HepG2 (cell line): ENCODE measurements around the gene GALR3. TPM values are rescaled to one million over a fixed set of nuclear protein-coding genes. Genes with fewer than 3 reads are reported as not detected.

Source experiments
- BCL6 ChIP-seq: IDR thresholded peaks from 2 replicates; pipeline ENCODE4 v1.6.1; 2016; ENCODE audit warnings: missing genetic modification reagents, missing compliant biosample characterization
- CENPX ChIP-seq: sonication (generic); formaldehyde crosslinking; IDR thresholded peaks from 2 replicates; pipeline ENCODE4 v1.9.0; 2021; ENCODE audit warnings: mild to moderate bottlenecking, missing genetic modification reagents, moderate library complexity
- DMAP1 ChIP-seq: IDR thresholded peaks from 2 replicates; pipeline ENCODE4 v1.6.1; 2016
- ESRRA ChIP-seq: sonication (generic); formaldehyde crosslinking; IDR thresholded peaks from 2 replicates; pipeline ENCODE4 v1.5.1; 2020; ENCODE audit warnings: mild to moderate bottlenecking, low read depth, missing genetic modification reagents
- FOXO1 ChIP-seq: sonication (generic); formaldehyde crosslinking; IDR thresholded peaks from 2 replicates; pipeline ENCODE4 v1.4.0; 2020; ENCODE audit warnings: missing genetic modification reagents
- IRF2 ChIP-seq: IDR thresholded peaks from 2 replicates; pipeline ENCODE4 v1.6.1; 2018; ENCODE audit warnings: missing genetic modification reagents, missing compliant biosample characterization
- JUNB ChIP-seq: sonication (generic); formaldehyde crosslinking; IDR thresholded peaks from 2 replicates; pipeline ENCODE4 v1.8.0; 2022; ENCODE audit warnings: missing genetic modification reagents, mild to moderate bottlenecking, borderline replicate concordance
- KLF16 ChIP-seq, 2 experiments: sonication (generic) in 1 of 2; formaldehyde crosslinking in 1 of 2; IDR thresholded peaks; 2 replicates each; pipeline versions ENCODE4 v1.6.1 to v1.8.0; 2016 to 2023; ENCODE audit warnings: missing genetic modification reagents in 2 of 2, missing compliant biosample characterization in 1 of 2
- KMT2A ChIP-seq: sonication (generic); formaldehyde crosslinking; IDR thresholded peaks from 2 replicates; pipeline ENCODE4 v1.4.0; 2020; ENCODE audit warnings: missing genetic modification reagents
- MTA1 ChIP-seq: sonication (generic); formaldehyde crosslinking; IDR thresholded peaks from 2 replicates; pipeline ENCODE4 v1.4.0; 2020; ENCODE audit warnings: missing genetic modification reagents, mild to moderate bottlenecking, borderline replicate concordance
- PREB ChIP-seq: sonication (generic); formaldehyde crosslinking; IDR thresholded peaks from 2 replicates; pipeline ENCODE4 v1.4.0; 2020; ENCODE audit warnings: missing genetic modification reagents
- SIX1 ChIP-seq: sonication (generic); formaldehyde crosslinking; IDR thresholded peaks from 2 replicates; pipeline ENCODE4 v1.4.0; 2020; ENCODE audit warnings: missing genetic modification reagents, borderline replicate concordance
- SOX13 ChIP-seq, 3 experiments: fragments of 450-650 bp in 1 of 3; sonication (generic) in 1 of 3; formaldehyde crosslinking in 1 of 3; IDR thresholded peaks in 2 of 3; conservative IDR thresholded peaks in 1 of 3; 2 replicates each; pipeline versions ENCODE4 v1.5.0 to v1.6.1; 2016 to 2020; ENCODE audit warnings: antibody characterized with exemption in 1 of 3, mild to moderate bottlenecking in 1 of 3, missing compliant biosample characterization in 1 of 3, missing genetic modification reagents in 1 of 3, moderate library complexity in 1 of 3
- SUZ12 ChIP-seq: fragments of 150-350 bp; IDR thresholded peaks from 2 replicates; pipeline ENCODE4 v1.6.1; 2014; ENCODE audit warnings: low read depth, low read length
- XRCC5 ChIP-seq: fragments of 200-400 bp; formaldehyde crosslinking; optimal IDR thresholded peaks from 2 replicates; pipeline ENCODE3; 2017; ENCODE audit warnings: mild to moderate bottlenecking, low read length
- ZFP91 ChIP-seq: sonication (generic); formaldehyde crosslinking; IDR thresholded peaks from 2 replicates; pipeline ENCODE4 v1.9.0; 2022; ENCODE audit warnings: missing genetic modification reagents, mild to moderate bottlenecking, borderline replicate concordance
- ZMYM3 ChIP-seq: sonication (generic); formaldehyde crosslinking; IDR thresholded peaks from 2 replicates; pipeline ENCODE4 v1.5.1; 2020; ENCODE audit warnings: mild to moderate bottlenecking, missing genetic modification reagents
- ZNF205 ChIP-seq: IDR thresholded peaks from 2 replicates; pipeline ENCODE4 v1.6.1; 2018; ENCODE audit warnings: missing biosample characterization, missing genetic modification reagents
- ZNF331 ChIP-seq: sonication (generic); formaldehyde crosslinking; IDR thresholded peaks from 2 replicates; pipeline ENCODE4 v1.4.0; 2020; ENCODE audit warnings: missing genetic modification reagents
- ZNF614 ChIP-seq: IDR thresholded peaks from 2 replicates; pipeline ENCODE4 v1.6.1; 2018; ENCODE audit warnings: missing biosample characterization, missing genetic modification reagents, inconsistent platforms, borderline replicate concordance
- polyA plus RNA-seq, 8 experiments: library from polyadenylated mRNA; depleted of rRNA in 3 of 8; stranded (reverse) in 7 of 8; unstranded in 1 of 8; fragments of >200 nt; fragmentation: Illumina TruSeq in 4 of 8; extraction: Trizol in 4 of 8; gene quantifications; 2 replicates each; pipeline versions ENCODE4 v1.2.1 to v1.2.3, GENCODE V29; 2011 to 2016; ENCODE audit warnings: low read depth in 4 of 8, missing spikeins in 1 of 8, mixed read lengths in 1 of 8; ENCODE audit not compliant: insufficient read depth in 1 of 8
- total RNA-seq, 5 experiments: library from RNA; depleted of rRNA; stranded (reverse); fragments of >200 nt; fragmentation: Illumina TruSeq; extraction: Trizol; gene quantifications; 2 replicates each; pipeline ENCODE4 v1.2.3, GENCODE V29; 2016; ENCODE audit warnings: low read depth in 1 of 5
- TF ChIP-seq, protein P1 (sequence below): sonication (generic); formaldehyde crosslinking; IDR thresholded peaks from 2 replicates; pipeline ENCODE4 v1.5.0; 2020; ENCODE audit warnings: mild to moderate bottlenecking, missing genetic modification reagents
- TF ChIP-seq, protein P2 (sequence below): sonication (generic); formaldehyde crosslinking; IDR thresholded peaks from 2 replicates; pipeline ENCODE4 v1.4.0; 2020; ENCODE audit warnings: mild to moderate bottlenecking, missing genetic modification reagents
- TF ChIP-seq, protein P3 (sequence below): sonication (generic); formaldehyde crosslinking; IDR thresholded peaks from 2 replicates; pipeline ENCODE4 v1.8.1; 2023; ENCODE audit warnings: mild to moderate bottlenecking, missing genetic modification reagents

GALR3 gene
- total and polyA plus RNA-seq, 2 of the 13 experiments (the other 11 are each of a cell fraction or from before 2014, with no cell fraction given) = 0.13 TPM; not detected in 1

- TF ChIP-seq KLF16 (CRISPR knock-in tag; IDR thresholded peaks at IDR 0.05) = peak in 1 of 2 experiments; percentile 42; a peak in 1 of 4 replicates
- TF ChIP-seq ZNF331 = 0 out of 2 replicates have a peak, but pooled peaks have one; percentile 21
- TF ChIP-seq ZNF614 (CRISPR knock-in tag) = no peak
- peak; percentile 77 for TF ChIP-seq ZMYM3 (CRISPR knock-in tag)
- 0 out of 2 replicates have a peak, but pooled peaks have one; percentile 10 for TF ChIP-seq DMAP1 (CRISPR knock-in tag)
- no peak for TF ChIP-seq SOX13 (IDR thresholded peaks at IDR 0.05)
- TF ChIP-seq SOX13 (CRISPR knock-in tag; conservative IDR thresholded peaks at IDR 0.05 in 1 of 2, IDR thresholded peaks at IDR 0.05 in 1 of 2) = peak in 1 of 2 experiments; percentile 68; a peak in 1 of 4 replicates
- TF ChIP-seq, protein P1, sequence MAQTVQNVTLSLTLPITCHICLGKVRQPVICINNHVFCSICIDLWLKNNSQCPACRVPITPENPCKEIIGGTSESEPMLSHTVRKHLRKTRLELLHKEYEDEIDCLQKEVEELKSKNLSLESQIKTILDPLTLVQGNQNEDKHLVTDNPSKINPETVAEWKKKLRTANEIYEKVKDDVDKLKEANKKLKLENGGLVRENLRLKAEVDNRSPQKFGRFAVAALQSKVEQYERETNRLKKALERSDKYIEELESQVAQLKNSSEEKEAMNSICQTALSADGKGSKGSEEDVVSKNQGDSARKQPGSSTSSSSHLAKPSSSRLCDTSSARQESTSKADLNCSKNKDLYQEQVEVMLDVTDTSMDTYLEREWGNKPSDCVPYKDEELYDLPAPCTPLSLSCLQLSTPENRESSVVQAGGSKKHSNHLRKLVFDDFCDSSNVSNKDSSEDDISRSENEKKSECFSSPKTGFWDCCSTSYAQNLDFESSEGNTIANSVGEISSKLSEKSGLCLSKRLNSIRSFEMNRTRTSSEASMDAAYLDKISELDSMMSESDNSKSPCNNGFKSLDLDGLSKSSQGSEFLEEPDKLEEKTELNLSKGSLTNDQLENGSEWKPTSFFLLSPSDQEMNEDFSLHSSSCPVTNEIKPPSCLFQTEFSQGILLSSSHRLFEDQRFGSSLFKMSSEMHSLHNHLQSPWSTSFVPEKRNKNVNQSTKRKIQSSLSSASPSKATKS (CRISPR knock-in tag) = no peak
- no peak for TF ChIP-seq KMT2A (CRISPR knock-in tag)
- TF ChIP-seq ESRRA (CRISPR knock-in tag) = peak; percentile 73; the same call in 1 of the 2 replicates
- no peak for TF ChIP-seq JUNB (CRISPR knock-in tag)
- no peak for TF ChIP-seq PREB (CRISPR knock-in tag)
- TF ChIP-seq, protein P2, sequence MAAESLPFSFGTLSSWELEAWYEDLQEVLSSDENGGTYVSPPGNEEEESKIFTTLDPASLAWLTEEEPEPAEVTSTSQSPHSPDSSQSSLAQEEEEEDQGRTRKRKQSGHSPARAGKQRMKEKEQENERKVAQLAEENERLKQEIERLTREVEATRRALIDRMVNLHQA (CRISPR knock-in tag) = no peak
- TF ChIP-seq SIX1 (CRISPR knock-in tag) = no peak
- peak; percentile 34; the same call in 1 of the 2 replicates for TF ChIP-seq FOXO1 (CRISPR knock-in tag)
- TF ChIP-seq IRF2 (CRISPR knock-in tag) = no peak
- TF ChIP-seq XRCC5 = no peak
- no peak for TF ChIP-seq SUZ12
- TF ChIP-seq ZNF205 (CRISPR knock-in tag) = no peak
- TF ChIP-seq CENPX = no peak
- no peak for TF ChIP-seq ZFP91
- TF ChIP-seq MTA1 (CRISPR knock-in tag) = no peak
- TF ChIP-seq, protein P3, sequence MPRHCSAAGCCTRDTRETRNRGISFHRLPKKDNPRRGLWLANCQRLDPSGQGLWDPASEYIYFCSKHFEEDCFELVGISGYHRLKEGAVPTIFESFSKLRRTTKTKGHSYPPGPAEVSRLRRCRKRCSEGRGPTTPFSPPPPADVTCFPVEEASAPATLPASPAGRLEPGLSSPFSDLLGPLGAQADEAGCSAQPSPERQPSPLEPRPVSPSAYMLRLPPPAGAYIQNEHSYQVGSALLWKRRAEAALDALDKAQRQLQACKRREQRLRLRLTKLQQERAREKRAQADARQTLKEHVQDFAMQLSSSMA (CRISPR knock-in tag) = 0 out of 2 replicates have a peak, but pooled peaks have one; percentile 25
- TF ChIP-seq BCL6 (CRISPR knock-in tag) = 0 out of 2 replicates have a peak, but pooled peaks have one; percentile 30
Observed at GRCh38 chr22:37842015-37842793, 19.0 kb downstream of the GALR3 start (continued).
